Measurements from ENCODE around the gene RWDD1.

The RWDD1 gene

DNA sequence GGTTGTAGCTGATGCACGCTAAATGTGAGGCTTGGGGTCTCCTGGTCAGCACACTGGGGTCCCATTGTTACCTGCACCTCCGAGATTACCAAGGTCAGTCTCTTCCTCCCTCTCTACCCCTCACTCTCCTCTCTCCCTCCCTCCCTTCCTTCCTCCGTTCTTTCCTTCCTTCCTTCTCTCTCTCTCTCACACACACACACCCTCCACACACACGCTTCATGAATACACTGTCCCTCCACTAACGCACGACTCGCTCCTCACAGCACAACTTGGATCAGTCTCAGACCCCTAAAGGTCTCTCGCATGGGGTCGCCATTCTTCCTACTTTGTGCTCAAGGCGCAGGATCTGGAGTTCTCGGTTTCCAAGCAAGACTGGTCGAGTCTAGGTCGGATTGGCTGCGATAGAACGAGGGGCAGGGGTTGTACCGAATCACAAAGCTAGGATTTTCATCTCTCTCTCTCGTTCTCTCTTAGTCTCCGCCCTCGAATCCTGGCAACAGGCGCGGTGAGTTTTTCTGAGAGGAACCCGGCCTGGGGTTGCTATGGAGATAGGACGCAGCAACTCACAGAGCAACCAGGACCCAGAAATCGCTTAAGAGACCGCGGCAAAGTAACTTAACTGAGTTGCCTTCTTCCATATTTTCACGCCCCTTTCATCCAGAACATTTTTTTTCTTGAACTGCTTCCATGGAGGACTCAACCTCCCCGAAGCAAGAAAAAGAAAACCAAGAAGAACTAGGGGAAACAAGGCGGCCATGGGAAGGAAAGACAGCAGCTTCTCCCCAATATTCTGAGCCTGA lies 44.8 kb downstream of the RWDD1 start, which contains the start of gene RSPH4A:
TSS of gene RSPH4A (plus strand) at position 543 of the 800 bp plus-strand sequence. CDS start at position 688, 145 bp downstream.
- peak; percentile 96 for DNase-seq

DNA sequence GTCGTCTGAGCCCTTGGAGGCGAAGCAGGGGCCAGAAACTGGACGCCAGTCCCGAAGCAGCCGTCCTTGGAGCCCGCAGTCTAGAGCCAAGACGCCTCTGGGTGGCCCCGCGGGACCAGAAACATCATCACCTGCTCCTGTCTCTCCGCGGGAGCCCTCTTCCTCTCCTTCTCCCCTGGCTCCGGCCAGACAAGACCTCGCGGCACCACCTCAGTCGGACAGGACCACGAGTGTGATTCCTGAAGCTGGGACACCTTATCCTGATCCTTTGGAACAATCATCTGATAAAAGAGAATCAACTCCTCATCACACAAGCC lies 45.4 kb downstream of the RWDD1 start:
- peak; percentile 26 for DNase-seq

DNA sequence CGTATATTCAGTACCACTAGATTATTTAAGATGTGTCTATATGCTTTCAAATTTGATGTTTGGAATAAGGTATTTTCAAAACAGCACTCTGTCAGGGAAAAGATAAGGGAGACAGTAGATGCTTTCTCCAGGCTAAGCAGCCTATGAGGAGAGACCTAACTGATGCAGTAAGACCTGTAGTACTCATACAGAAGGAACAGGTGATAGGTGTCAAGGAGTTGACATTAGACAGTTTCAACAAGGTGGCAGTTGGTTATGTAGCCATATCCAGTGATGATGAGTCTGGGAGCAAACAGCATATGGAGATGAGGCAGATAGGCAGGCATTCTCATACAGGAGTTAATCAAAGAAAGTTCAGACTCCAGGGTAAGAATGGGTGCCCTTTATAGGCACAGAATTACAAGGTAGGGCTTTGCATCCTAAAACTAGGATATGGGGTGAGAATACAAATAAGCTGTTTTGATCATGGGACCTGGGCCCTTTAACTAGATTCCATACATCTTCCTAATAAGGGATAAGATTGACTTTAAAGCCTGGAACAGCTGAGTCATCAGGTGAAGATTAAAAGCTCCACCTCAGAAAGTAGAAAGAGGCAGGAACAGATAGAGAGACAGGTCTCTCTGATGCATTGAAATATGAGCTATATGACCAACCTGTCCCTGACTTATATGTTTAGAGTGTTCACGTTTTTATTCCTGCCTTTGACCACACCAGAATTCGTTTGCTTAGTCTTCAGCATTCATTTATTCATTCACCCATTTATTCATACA lies 52.9 kb downstream of the RWDD1 start:
- DNase-seq, result no peak

DNA sequence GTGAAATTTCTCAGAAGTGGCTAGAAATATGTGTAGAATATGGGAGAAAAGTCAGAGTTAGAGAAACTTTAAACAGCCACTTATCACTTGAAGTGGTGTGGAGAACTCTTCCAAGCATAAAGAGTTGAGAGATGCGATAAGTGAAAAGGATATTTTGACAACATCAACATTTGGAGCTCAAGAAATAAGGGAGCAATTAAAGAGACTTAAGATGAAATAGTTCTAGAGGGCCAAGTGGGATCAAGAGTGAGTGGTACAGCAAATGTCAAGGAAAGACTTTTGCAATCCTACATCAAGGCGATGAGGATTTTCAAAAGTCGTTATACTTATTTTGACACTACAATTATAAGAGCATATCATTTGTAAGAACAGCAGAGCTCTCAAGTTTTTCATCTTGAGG lies 54.6 kb downstream of the RWDD1 start:
- no peak for DNase-seq

DNA sequence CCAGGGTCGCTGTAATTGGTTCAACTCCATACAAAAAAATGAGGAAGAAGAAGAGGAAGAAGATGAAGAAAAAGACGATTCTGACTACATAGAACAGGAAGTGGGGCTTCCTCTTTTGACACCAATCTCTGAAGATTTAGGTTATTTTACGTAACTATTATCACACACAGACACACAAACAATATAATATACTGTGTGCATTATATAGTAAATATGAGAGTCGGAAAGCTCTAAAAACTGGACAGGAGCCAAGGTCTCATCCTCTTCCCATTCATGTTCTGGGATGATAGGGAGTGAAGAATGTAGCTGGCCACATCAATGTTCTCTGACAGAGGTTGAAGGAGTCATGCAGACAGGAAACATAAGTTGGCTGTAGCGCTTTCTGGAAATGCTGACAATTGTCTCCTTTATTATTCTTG lies 58.3 kb downstream of the RWDD1 start:
- DNase-seq, result no peak

DNA sequence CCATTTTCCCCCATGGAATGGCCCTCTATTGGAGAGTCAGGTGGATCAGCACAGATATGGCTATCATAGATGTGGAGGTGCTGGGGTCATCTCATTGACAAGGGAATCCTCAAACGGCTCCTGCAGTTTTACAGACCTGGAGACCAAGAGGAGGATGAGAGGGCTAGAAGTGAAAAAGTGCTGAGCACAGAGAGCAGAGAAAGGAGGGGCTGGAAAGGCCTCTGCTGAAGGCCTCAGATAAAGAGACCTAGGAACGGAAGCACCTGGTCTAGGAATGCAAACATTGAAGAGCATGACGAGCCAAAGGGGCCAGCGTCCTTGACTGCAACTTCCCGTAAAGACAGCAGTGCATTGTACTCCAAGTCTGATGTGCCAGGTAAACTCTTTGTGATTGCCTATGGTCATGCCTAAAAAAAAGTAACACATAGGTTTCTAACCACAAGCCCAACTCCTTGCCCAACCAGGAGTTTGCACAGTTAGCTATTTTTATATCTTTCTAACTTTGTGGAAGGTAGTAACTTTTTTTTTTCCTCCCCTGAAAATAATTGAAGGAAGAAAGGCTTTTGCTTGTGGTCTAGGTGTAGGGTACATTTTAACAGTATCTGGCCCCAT lies 60.2 kb downstream of the RWDD1 start:
- no peak for DNase-seq

DNA sequence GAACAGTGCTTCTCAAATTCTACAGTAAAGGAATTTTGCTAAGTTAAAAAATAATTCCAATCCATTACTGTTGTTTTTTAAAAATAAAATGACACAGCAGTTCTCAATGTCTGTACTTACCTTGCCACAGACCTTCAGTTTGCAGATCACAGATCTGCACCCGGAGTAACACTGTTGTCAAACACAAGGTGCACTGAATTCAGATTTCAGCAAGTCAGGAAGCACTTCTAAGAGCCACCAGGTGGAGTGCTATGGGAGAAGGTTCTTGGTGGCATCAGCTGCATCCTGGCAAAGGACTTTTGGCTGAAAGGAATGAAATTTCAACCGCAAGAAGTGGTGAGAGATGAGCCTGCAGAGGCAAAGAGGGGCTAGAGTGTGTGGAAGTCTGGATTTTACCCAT lies 62.4 kb downstream of the RWDD1 start:
- no peak for DNase-seq
